GM12875 (cell line): Measurements from ENCODE around the gene DLK1.

ENCODE experiments used
- H3K4me3 ChIP-seq: one replicate; pipeline ENCODE4 v1.5.1; 2011; ENCODE audit warnings: low read depth, low read length, control low read depth
- TF ChIP-seq, protein P1 (sequence below): IDR thresholded peaks from 2 replicates; pipeline ENCODE4 v1.5.1; 2011; ENCODE audit warnings: low read depth, mild to moderate bottlenecking, control low read depth, inconsistent platforms, low read length, moderate library complexity, borderline replicate concordance; ENCODE audit not compliant: insufficient read depth

Gene DLK1

GRCh38 chr14:100680439-100681051, 46.1 kb upstream of the DLK1 start:
- TF ChIP-seq, protein P1, sequence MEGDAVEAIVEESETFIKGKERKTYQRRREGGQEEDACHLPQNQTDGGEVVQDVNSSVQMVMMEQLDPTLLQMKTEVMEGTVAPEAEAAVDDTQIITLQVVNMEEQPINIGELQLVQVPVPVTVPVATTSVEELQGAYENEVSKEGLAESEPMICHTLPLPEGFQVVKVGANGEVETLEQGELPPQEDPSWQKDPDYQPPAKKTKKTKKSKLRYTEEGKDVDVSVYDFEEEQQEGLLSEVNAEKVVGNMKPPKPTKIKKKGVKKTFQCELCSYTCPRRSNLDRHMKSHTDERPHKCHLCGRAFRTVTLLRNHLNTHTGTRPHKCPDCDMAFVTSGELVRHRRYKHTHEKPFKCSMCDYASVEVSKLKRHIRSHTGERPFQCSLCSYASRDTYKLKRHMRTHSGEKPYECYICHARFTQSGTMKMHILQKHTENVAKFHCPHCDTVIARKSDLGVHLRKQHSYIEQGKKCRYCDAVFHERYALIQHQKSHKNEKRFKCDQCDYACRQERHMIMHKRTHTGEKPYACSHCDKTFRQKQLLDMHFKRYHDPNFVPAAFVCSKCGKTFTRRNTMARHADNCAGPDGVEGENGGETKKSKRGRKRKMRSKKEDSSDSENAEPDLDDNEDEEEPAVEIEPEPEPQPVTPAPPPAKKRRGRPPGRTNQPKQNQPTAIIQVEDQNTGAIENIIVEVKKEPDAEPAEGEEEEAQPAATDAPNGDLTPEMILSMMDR, result no peak
- no peak overlapping the region for H3K4me3 ChIP-seq

DNA sequence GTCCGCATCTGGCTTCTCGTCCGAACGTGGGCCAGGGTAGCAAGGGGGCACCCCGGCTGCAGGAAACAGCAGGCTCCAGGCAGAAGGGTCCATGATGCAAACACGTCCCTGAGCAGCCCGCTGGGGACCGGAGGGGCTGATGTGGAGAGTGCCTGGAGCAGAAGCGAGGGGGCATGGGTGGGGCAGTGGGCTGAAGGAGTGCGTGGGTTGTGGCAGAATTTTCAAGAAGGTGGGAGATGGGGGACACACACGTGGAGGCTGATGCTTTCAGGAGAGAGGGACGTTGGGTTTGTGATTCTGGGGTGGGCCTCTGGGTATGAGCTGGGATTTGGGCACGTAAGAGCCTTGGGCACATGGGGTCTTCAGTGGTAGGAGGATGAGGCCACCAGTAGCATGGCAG, 45.6 kb upstream of the DLK1 start:
- no peak overlapping the region for H3K4me3 ChIP-seq
- TF ChIP-seq, protein P1, result no peak

GRCh38 chr14:100682749-100683148, 43.9 kb upstream of the DLK1 start:
- TF ChIP-seq, protein P1, result no peak
- H3K4me3 ChIP-seq, result no peak overlapping the region

- TF ChIP-seq, protein P1, result no peak
- H3K4me3 ChIP-seq, result no peak overlapping the region
Observed at GRCh38 chr14:100683578-100683977, 43.1 kb upstream of the DLK1 start.

DNA sequence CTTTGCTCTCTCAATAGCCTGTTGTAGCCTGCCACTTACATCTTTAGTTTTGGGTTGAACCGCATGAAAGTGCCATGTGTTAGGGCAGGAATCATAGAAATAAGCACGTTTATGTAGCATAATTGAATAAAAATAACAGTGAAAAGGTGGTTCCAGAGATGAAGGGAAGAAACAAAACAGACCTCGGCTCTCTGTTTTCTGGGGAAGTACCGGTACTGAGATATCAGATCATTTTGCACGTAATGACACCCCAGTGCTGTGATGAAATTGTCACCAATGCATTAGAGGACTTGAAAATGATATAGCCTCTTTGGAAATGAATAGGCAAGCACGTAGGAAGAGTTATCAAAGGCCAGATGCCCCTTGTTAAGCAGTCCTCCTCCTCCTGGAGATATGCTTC, 42.5 kb upstream of the DLK1 start:
- TF ChIP-seq, protein P1, result no peak
- H3K4me3 ChIP-seq, result no peak overlapping the region

- H3K4me3 ChIP-seq, result no peak overlapping the region
- TF ChIP-seq, protein P1, result no peak
Observed at GRCh38 chr14:100684961-100685360, 41.7 kb upstream of the DLK1 start.

DNA sequence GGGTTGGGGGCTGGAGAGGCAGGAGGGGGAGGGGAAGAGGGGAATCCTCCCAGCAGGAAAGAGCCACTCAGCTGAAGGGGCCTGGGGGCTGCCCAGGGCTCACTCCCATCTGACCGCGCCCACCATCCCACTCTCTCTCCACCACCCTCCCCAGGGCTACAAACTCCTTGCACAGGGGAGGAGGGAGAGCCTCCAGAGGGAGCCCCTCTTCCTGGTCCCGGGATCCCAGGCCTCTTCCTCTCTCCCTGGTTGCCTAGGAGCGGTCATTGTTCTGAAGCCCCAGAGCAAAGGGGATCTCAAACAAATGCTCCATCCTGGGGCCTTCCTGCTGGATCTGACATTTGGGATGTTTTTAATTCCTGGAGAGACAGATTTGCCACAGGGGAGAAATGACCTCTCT, 39.8 kb upstream of the DLK1 start:
- TF ChIP-seq, protein P1, result no peak
- H3K4me3 ChIP-seq, result no peak overlapping the region
